HG02885 (cell line): ENCODE measurements around the gene SFTPB.
"Not testable (repeated sequence)": the region's sequence is repeated elsewhere in the genome, so short reads cannot be mapped to it uniquely, and the experiment has no call there.

Experiments
- ATAC-seq: cut with Tn5 transposase; IDR thresholded peaks from one replicate; pipeline ENCODE4 v1.9.1; 2021; ENCODE audit warnings: mild to moderate bottlenecking; ENCODE audit not compliant: unreplicated experiment, poor library complexity

The SFTPB gene

GRCh38 chr2:85678794-85679672 is 11.0 kb upstream of the SFTPB start:
- peak; percentile 78 for ATAC-seq

GRCh38 chr2:85678377-85678776 is 10.4 kb upstream of the SFTPB start:
- no peak for ATAC-seq

GRCh38 chr2:85675866-85676548 is 8.0 kb upstream of the SFTPB start:
- no peak for ATAC-seq

GRCh38 chr2:85675427-85675826 is 7.4 kb upstream of the SFTPB start:
- no peak for ATAC-seq

- ATAC-seq = no peak
Observed at GRCh38 chr2:85674417-85674816, 6.4 kb upstream of the SFTPB start.

GRCh38 chr2:85673716-85674375 is 5.8 kb upstream of the SFTPB start:
- ATAC-seq = no peak

GRCh38 chr2:85672456-85672855 is 4.5 kb upstream of the SFTPB start:
- no peak for ATAC-seq

GRCh38 chr2:85670416-85670815 is 2.4 kb upstream of the SFTPB start:
- ATAC-seq = not testable (repeated sequence)

- peak; percentile 50 for ATAC-seq
Observed at GRCh38 chr2:85669549-85669948, 1.6 kb upstream of the SFTPB start.

GRCh38 chr2:85668857-85669142 is 801 bp upstream of the SFTPB start:
- no peak for ATAC-seq

- ATAC-seq = no peak
Observed at GRCh38 chr2:85667561-85668008, 414 bp downstream of the SFTPB start.

- no peak for ATAC-seq
Observed at GRCh38 chr2:85666435-85667316, 1.3 kb downstream of the SFTPB start.

GRCh38 chr2:85666016-85666415 is 2.0 kb downstream of the SFTPB start:
- no peak for ATAC-seq

GRCh38 chr2:85665264-85665937 is 2.6 kb downstream of the SFTPB start:
- no peak for ATAC-seq

- ATAC-seq = no peak
Observed at GRCh38 chr2:85663594-85664565, 4.1 kb downstream of the SFTPB start.

GRCh38 chr2:85662899-85663593 is 5.0 kb downstream of the SFTPB start:
- ATAC-seq = no peak

- no peak for ATAC-seq
Observed at GRCh38 chr2:85661139-85661858, 6.7 kb downstream of the SFTPB start.
